Activated naive CD8-positive, alpha-beta T cell treated with anti-CD3 and anti-CD28 coated beads for 36 hours (primary cell): Measurements from ENCODE around the gene STIM1. TPM values are rescaled to one million over a fixed set of nuclear protein-coding genes. Genes with fewer than 3 reads are reported as not detected.
"Not testable (repeated sequence)": the region's sequence is repeated elsewhere in the genome, so short reads cannot be mapped to it uniquely, and the experiment has no call there.

Experiments used
- DNase-seq: peaks from one replicate; pipeline ENCODE4 v3.0.0; 2021
- H3K27ac Mint-ChIP-seq: one replicate; pipeline ENCODE4 v1.8.0; 2022; ENCODE audit warnings: mild to moderate bottlenecking, moderate library complexity, mixed read lengths
- H3K27me3 Mint-ChIP-seq: one replicate; pipeline ENCODE4 v1.8.0; 2022; ENCODE audit warnings: mild to moderate bottlenecking, mixed read lengths
- H3K36me3 Mint-ChIP-seq: one replicate; pipeline ENCODE4 v1.8.0; 2021; ENCODE audit warnings: mild to moderate bottlenecking, mixed read lengths
- H3K4me1 Mint-ChIP-seq: one replicate; pipeline ENCODE4 v1.8.0; 2021; ENCODE audit warnings: mixed read lengths
- H3K4me3 Mint-ChIP-seq: one replicate; pipeline ENCODE4 v1.8.0; 2022; ENCODE audit warnings: mild to moderate bottlenecking, moderate library complexity, mixed read lengths
- H3K9me3 Mint-ChIP-seq: one replicate; pipeline ENCODE4 v1.8.0; 2022; ENCODE audit warnings: mixed read lengths
- total RNA-seq, 2 experiments: library from RNA; stranded (reverse); gene quantifications; one replicate each; pipeline ENCODE4 v1.2.3, GENCODE V29; 2021

STIM1 gene
- total RNA-seq, 2 experiments from 2014 or later: 49.4 to 55.4 TPM

DNA sequence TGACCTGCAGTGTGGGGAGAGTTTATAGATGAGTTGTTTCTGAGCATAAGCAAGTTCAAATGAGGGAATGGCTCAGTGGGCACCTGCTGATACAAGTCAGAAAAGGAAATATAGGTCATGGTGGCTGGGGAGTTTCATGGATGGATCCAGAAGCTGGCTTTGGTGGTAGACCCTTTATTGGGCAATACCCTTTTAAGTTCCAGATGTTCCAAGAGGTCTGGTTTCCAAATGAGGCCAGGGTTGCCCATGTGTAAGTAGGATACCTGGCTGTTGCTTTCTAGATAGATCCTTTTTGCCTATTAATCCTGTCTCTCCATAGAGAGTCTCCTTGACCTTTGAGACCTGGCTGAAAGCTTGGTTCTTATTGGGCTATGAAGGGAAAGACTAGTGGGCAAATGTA is 2.2 kb downstream of the STIM1 start:
- H3K4me1 Mint-ChIP-seq: peaks cover 73% of the 10 kb centered on the region
- peak overlapping the region; percentile 98 for H3K4me3 Mint-ChIP-seq
- no peaks in the 10 kb centered on the region for H3K27me3 Mint-ChIP-seq
- peaks cover 18% of the 10 kb centered on the region for H3K36me3 Mint-ChIP-seq
- DNase-seq: no peak
- peak overlapping the region; percentile 95 for H3K27ac Mint-ChIP-seq
- H3K9me3 Mint-ChIP-seq: no peaks in the 10 kb centered on the region

DNA sequence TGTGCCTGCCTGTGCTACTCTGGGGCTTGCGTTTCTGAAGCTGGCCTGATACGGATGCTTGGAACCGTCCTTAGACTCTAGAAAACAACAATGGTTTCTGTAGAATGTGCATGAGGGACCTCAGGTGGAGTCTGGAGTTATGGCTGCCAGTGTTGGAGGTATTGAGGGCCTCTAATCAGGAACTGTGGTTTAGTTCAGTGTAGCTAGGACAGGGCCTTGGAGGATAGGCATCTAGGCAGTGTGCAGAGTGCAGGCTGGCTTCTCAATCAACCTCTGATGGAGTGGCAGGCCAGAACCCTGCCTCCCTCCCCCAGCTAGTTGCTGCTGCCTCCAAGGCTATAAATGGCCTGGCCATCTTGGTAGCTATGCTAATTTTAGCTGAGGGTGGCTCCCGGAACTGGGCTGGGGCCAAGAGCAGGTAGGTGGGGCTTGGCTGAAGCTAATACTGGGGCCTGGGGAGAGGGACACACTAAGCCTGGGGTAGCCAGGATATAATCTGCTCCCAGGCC is 4.0 kb downstream of the STIM1 start:
- Mint-ChIP-seq H3K4me3 (peak overlapping the region; percentile 98), H3K27ac (peak overlapping the region; percentile 93), H3K27me3 (no peaks in the 10 kb centered on the region), H3K4me1 (peaks cover 67% of the 10 kb centered on the region), H3K9me3 (peaks cover 1% of the 10 kb centered on the region), H3K36me3 (peaks cover 24% of the 10 kb centered on the region)
- peak; percentile 45 for DNase-seq

DNA sequence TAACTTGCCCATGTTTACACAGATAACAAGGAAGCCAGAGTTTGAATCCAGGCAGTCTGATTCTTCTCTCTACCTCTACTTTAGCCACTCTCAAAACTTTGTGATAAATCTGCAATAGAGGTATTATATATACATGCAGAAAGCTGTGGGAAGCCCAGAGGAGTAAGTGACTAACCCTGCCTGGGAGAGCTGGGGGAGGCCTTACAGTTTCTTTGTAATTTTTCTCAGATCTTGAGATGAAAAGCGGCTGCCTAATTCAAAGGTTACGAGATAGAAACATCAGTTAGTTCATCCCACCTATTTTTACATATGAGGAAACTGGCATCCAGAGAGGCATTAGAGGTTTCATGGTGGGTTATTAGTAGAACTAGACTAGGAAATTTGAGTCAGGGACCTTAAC is 4.9 kb downstream of the STIM1 start:
- H3K4me3 Mint-ChIP-seq: peak overlapping the region; percentile 98
- H3K36me3 Mint-ChIP-seq: peaks cover 30% of the 10 kb centered on the region
- DNase-seq: peak; percentile 42
- peaks cover 72% of the 10 kb centered on the region for H3K4me1 Mint-ChIP-seq
- H3K27ac Mint-ChIP-seq: peak overlapping the region; percentile 93
- no peaks in the 10 kb centered on the region for H3K27me3 Mint-ChIP-seq
- peaks cover 1% of the 10 kb centered on the region for H3K9me3 Mint-ChIP-seq

DNA sequence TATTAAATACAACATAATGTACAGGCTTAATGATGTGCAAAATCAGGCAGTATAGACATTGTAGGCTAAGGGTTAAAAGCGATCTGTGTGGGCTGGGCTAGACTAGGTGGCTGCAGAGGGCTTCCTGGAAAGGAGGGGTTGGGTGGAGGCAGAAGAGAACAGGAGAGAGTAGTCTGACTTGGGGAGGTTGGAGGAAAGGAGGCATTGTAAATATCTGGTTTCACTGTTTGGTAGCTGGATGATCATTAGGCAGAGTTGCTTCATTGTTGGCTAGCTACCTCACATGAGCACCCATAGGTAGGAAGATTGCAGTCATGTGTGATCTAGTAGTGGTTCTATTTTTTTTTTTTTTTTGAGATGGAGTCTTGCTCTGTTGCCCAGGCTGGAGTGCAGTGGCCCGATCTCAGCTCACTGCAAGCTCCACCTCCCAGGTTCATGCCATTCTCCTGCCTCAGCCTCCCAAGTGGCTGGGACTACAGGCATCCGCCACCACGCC is 5.5 kb downstream of the STIM1 start:
- peak overlapping the region; percentile 93 for H3K27ac Mint-ChIP-seq
- peak; percentile 43 for DNase-seq
- peaks cover 78% of the 10 kb centered on the region for H3K4me1 Mint-ChIP-seq
- peak overlapping the region; percentile 98 for H3K4me3 Mint-ChIP-seq
- peaks cover 28% of the 10 kb centered on the region for H3K36me3 Mint-ChIP-seq
- H3K27me3 Mint-ChIP-seq, H3K9me3 Mint-ChIP-seq: not testable (repeated sequence)

DNA sequence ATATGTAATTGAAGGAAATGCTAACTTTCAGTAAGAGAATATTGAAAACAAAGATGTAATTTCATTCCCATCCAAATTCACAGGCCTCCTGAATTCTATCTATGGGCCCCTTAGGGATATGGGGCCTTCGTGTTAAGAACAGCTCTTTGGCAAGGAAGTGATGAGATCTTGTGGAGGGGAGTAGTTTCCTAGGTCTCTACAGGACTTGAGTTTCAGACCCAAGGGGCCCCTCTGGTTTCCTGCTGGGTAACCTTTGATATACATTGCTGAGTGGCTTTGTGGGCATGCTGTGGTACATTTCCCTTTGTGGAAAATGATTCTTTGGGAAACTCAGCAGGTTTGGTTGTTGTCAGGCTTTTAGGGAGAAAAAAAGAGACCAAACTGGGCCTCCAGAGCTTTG is 6.2 kb downstream of the STIM1 start:
- H3K4me1 Mint-ChIP-seq: peaks cover 85% of the 10 kb centered on the region
- peak overlapping the region; percentile 93 for H3K27ac Mint-ChIP-seq
- DNase-seq: peak; percentile 45
- peaks cover 1% of the 10 kb centered on the region for H3K9me3 Mint-ChIP-seq
- no peaks in the 10 kb centered on the region for H3K27me3 Mint-ChIP-seq
- peaks cover 28% of the 10 kb centered on the region for H3K36me3 Mint-ChIP-seq
- peak overlapping the region; percentile 98 for H3K4me3 Mint-ChIP-seq

DNA sequence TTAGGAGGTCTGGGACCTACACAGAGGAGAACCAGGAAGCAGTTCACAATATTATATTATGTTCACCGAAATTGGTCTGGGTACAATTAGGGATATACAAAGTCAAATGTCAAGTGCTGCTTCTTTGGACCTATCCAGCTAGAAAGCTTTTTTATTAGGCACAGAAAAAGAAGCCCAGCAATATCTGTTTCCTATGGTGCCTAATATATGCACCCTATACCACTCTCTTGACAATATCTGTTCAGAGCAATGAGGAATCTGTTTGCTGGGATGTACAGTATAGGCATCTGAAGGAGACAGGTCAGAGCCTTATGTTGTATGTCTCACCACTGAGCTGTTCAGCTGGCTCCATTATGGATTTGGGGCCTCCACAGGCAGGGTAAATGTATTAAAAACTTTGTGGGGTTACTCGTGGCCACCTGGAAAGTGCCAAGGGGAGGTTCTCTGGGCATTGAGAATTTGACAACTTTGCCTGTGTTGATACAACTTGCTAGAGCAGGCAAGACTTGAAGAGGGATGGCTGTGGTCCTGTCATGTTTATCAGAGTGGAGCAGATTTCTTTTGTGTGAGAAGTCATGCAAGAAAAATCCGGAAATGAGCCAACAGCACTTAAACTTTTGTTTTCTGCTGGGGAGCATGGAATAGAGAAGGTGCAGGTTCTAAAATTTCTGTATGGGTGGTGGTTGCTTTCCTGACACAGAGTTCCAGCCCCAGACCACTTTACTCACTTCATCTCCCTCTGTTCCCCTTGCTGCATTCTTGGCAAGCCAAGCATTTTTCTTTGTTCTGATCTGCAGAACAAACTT is 10.1 kb downstream of the STIM1 start:
- Mint-ChIP-seq H3K9me3 (peaks cover 1% of the 10 kb centered on the region), H3K36me3 (peaks cover 29% of the 10 kb centered on the region), H3K27me3 (no peaks in the 10 kb centered on the region), H3K4me3 (peak overlapping the region; percentile 55), H3K4me1 (peaks cover 84% of the 10 kb centered on the region), H3K27ac (peak overlapping the region; percentile 92)
- DNase-seq: no peak

DNA sequence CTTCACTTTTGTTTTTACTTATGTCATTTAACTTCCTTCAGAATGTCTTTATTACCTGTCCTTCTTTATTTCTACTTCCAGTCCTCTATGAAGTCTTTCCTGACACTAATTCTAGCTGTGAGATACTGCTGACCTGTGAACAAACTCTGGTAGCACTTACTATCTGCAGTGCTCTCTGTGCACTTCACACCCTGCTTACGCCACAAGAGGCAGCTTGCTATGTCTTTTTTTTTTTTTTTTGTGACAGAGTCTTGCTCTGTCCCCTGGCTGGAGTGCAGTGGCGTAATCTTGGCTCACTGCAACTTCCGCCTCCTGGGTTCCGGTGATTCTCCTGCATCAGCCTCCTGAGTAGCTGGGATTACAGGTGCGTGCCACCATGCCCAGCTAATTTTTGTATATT is 10.7 kb downstream of the STIM1 start:
- Mint-ChIP-seq H3K4me1 (peaks cover 83% of the 10 kb centered on the region), H3K27me3 (no peaks in the 10 kb centered on the region), H3K4me3 (peak overlapping the region; percentile 6), H3K9me3 (peaks cover 1% of the 10 kb centered on the region), H3K36me3 (peaks cover 31% of the 10 kb centered on the region), H3K27ac (peak overlapping the region; percentile 92)
- no peak for DNase-seq

DNA sequence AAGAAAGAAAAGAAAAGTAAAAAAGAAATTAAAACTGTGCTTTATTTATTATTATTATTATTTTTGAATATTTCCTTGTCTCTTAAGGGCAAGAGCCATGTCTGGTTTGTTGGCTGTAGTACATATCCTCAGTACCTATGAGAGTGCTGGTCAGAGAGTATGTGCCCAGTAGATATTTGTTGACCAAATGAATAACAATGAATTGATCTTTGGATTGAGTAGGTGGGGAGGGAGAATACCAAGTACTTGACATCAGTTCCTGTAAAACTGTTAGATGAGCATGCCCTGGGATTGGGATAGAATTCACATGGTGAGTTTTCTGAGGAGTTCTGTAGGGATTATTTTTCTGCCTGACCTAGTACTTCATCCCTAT is 11.4 kb downstream of the STIM1 start:
- peak overlapping the region; percentile 92 for H3K27ac Mint-ChIP-seq
- peaks cover 83% of the 10 kb centered on the region for H3K4me1 Mint-ChIP-seq
- no peak for DNase-seq
- peaks cover 1% of the 10 kb centered on the region for H3K9me3 Mint-ChIP-seq
- peaks cover 28% of the 10 kb centered on the region for H3K36me3 Mint-ChIP-seq
- H3K27me3 Mint-ChIP-seq: no peaks in the 10 kb centered on the region
- peak overlapping the region; percentile 40 for H3K4me3 Mint-ChIP-seq

DNA sequence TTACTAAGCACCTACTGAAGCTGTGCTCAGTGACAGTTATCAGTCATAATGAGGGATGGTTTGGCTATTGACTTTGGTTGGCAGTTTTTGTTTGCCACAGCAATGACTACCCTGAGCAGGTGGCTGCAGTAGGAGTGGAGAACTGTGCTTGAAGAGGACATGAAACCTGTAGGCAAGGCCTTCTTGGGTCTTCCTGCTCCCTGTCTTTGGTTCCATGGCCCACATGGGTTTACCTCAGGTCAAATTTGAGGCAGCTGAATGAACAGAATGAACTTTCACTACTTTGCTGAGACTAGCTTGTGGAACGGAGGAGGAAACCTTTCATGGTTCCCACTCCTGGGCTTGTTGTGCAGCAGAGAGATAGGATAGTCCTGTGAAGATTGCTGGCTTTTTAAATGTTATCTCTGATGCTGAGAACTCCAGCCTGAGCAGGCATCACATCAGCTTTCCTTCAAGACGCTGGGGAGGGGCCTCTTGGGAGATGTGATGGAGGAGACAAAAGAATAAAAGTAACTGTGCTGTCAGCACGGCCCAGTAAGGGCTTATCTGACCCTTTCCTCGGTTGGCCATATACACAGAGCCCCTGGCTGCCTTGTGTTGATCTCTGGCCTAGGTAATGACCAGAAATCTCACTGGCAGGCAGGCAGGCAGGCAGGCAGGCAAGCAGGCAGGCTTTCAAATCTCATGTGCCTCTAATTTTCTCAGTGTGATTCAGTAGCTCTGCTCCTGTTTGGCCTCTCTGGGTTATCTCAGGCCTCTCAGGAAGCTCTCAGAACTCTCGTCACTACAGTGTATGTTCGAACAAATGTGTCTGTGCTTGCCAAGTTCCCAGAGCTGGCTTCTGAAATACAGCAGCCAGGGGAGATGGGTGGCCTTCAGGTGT is 12.0 kb downstream of the STIM1 start:
- Mint-ChIP-seq H3K27ac (peak overlapping the region; percentile 92), H3K4me3 (peak overlapping the region; percentile 40), H3K4me1 (peaks cover 81% of the 10 kb centered on the region), H3K27me3 (no peaks in the 10 kb centered on the region), H3K9me3 (peaks cover 1% of the 10 kb centered on the region), H3K36me3 (peaks cover 29% of the 10 kb centered on the region)
- DNase-seq: peak; percentile 26

DNA sequence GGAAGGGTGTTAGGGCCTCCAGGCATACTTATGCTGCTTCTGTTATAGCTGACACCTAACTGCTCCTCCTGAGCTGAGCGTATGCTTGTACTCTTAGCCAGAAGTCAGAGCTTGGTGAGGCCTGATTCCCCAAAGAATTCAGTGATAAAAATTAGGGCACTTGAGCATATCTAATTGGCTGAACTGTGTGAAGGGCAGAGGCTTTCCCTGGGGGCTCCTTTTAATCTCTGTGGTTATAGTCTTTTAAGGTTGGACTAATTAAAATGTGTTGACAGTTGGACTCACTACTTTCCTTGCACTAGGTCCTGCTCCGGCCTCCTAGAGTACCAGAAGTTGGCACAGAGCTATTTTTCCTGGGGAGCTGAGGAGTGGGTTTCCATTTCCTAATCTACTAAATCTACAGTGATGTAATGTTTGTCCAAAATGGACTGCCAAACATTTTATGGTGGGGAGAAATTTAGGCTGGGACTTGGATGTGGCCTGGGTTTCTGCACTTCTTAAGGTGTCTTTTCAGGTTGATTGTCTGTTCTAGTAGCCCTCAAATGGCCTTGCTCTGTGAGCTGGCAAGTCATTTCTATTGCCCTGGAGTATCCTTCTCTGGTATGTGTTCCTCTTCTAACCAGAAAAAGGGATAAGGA is 18.4 kb downstream of the STIM1 start:
- peak overlapping the region; percentile 61 for H3K27ac Mint-ChIP-seq
- H3K27me3 Mint-ChIP-seq: no peaks in the 10 kb centered on the region
- DNase-seq: no peak
- H3K9me3 Mint-ChIP-seq: no peaks in the 10 kb centered on the region
- H3K4me1 Mint-ChIP-seq: peaks cover 81% of the 10 kb centered on the region
- peaks cover 23% of the 10 kb centered on the region for H3K36me3 Mint-ChIP-seq
- no peak overlapping the region for H3K4me3 Mint-ChIP-seq

DNA sequence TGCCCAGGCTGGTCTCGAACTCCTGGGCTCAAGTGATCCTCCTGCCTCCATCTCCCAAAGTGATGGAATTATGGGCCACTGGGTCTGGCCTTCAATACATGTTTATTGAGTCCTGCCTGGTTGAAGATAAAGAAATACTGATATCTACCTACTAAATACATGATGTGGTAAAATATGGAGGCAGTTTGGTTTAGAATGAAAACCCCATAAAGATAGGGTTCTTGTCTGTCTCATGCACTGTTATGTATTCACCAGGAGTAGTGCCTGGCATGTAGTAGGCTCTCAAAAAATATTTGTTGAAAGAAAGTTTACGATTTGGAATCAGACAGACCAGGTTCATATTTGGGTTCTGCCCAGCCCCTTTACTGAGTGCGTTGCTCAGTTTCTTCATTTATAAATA is 21.1 kb downstream of the STIM1 start:
- Mint-ChIP-seq H3K4me1 (peaks cover 81% of the 10 kb centered on the region), H3K27ac (peak overlapping the region; percentile 56), H3K27me3 (no peaks in the 10 kb centered on the region)

DNA sequence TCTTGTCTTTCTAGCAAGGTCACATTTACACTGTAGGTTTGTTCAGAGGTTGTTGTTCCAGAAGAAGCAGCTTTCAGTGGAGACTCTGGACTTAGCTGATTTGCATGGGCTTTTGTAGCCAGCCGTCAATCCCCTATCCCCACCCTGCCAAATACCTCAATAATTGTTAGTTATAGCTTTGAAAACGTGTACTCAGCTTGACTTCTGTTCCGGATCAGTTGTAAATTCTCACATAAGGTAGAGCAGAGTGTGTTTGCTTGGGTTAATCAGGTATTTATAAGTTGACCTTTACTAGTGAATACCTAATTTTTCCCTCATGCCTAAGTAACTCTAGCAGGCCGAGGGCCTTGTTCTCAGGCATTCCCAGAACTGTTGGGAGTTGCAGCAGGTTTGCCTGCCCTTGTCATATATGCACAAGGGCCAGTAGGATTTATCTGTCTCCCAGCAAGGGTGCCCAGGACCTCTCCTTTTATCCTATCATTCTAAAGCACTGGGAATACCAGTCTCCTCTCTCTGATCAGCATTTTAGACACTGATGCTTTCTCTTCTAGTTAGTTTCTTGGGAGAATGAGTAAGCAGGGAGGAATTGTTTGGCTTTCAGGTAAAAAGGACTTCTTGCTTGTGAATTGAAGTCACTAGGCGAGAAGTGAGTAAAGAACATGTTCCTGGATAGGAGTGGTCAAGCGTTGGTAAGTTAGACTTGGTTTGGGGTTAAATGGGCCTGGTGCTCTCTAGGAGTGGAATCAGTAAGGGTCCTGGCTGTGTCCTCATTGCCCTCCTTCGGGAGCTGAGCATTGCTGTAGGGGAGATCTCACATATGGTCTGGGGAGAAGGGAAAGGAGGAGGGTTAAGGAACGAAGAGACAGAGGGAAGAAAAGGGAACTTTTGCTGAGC is 22.1 kb downstream of the STIM1 start:
- H3K27me3 Mint-ChIP-seq: no peaks in the 10 kb centered on the region
- no peak for DNase-seq
- no peaks in the 10 kb centered on the region for H3K9me3 Mint-ChIP-seq
- peak overlapping the region; percentile 68 for H3K27ac Mint-ChIP-seq
- H3K36me3 Mint-ChIP-seq: peaks cover 10% of the 10 kb centered on the region
- H3K4me3 Mint-ChIP-seq: no peak overlapping the region
- H3K4me1 Mint-ChIP-seq: peaks cover 79% of the 10 kb centered on the region

More for the DNA sequence above, 21.1 kb downstream of the STIM1 start:
- no peak for DNase-seq
- Mint-ChIP-seq H3K9me3 (no peaks in the 10 kb centered on the region), H3K36me3 (peaks cover 13% of the 10 kb centered on the region), H3K4me3 (no peak overlapping the region)

DNA sequence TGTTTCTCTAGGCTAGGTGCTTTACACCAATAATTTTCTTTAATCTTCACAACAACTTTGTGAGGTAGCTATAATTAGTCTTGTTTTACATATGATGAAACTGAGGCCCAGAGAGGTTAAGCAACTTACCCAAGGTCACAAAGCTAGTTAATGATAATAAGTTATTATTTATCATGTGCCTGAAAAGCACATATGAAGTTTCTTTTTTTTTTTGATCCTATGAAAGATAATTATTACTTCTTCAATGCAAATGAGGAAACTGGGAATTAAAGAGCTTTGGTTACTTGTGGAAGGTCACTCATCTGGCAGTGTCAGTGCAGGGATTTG is 22.8 kb downstream of the STIM1 start:
- Mint-ChIP-seq H3K9me3 (no peaks in the 10 kb centered on the region), H3K36me3 (peaks cover 7% of the 10 kb centered on the region), H3K27me3 (no peaks in the 10 kb centered on the region), H3K4me3 (no peak overlapping the region), H3K4me1 (peaks cover 82% of the 10 kb centered on the region), H3K27ac (peak overlapping the region; percentile 68)
- DNase-seq: no peak
